ENCODE measurements around the gene PRICKLE2.

PRICKLE2 gene

GRCh38 chr3:64195789-64196188 lies 29.5 kb downstream of the PRICKLE2 start:
- TF ChIP-seq ZSCAN4 (tag by site-specific recombination; IDR thresholded peaks at IDR 0.05) (no peak), ZNF280D (tag by site-specific recombination; IDR thresholded peaks at IDR 0.05) (no peak), ZNF610 (tag by site-specific recombination; IDR thresholded peaks at IDR 0.05; ENCODE audit: borderline replicate concordance) (no peak), ZNF292 (tag by site-specific recombination; IDR thresholded peaks at IDR 0.05; ENCODE audit: borderline replicate concordance, low read depth) (no peak), KLF9 (tag by site-specific recombination; IDR thresholded peaks at IDR 0.05; ENCODE audit: low read depth) (no peak), ZBTB1 (tag by site-specific recombination; IDR thresholded peaks at IDR 0.05) (no peak), ZNF140 (tag by site-specific recombination; IDR thresholded peaks at IDR 0.05) (no peak), ZFP69B (tag by site-specific recombination; IDR thresholded peaks at IDR 0.05) (no peak), ZFP37 (tag by site-specific recombination; IDR thresholded peaks at IDR 0.05) (no peak), ZNF2 (tag by site-specific recombination; IDR thresholded peaks at IDR 0.05) (no peak), ZNF692 (tag by site-specific recombination; IDR thresholded peaks at IDR 0.05) (no peak), ZNF366 (tag by site-specific recombination; conservative IDR thresholded peaks at IDR 0.05) (no peak), ZNF423 (tag by site-specific recombination; IDR thresholded peaks at IDR 0.05) (no peak), ZNF398 (tag by site-specific recombination; IDR thresholded peaks at IDR 0.05) (no peak), YY2 (tag by site-specific recombination; IDR thresholded peaks at IDR 0.05) (no peak), ZNF133 (tag by site-specific recombination; IDR thresholded peaks at IDR 0.05) (no peak), EGR2 (tag by site-specific recombination; IDR thresholded peaks at IDR 0.05; ENCODE audit: low read depth) (no peak), HOXD13 (CRISPR knock-in tag; IDR thresholded peaks at IDR 0.05; ENCODE audit: borderline replicate concordance) (no peak), ZNF280C (tag by site-specific recombination; IDR thresholded peaks at IDR 0.05) (no peak)
- Histone ChIP-seq H3K27ac (ENCODE audit: extremely low read depth, low read depth, low read length) (no peak overlapping the region), H3K36me3 (ENCODE audit: control insufficient read depth in 2 of 2, insufficient read depth in 1 of 2, low read length in 2 of 2) (peaks cover 0 to 4% of the 10 kb centered on the region in 2 experiments; a peak in 1 of 3 replicates), H3K4me3 (ENCODE audit: low read depth, low read length) (no peak overlapping the region), H3K4me1 (ENCODE audit: control insufficient read depth, insufficient read depth, low read length) (no peaks in the 10 kb centered on the region), H3K9me3 (ENCODE audit: control insufficient read depth, insufficient read depth, low read depth, low read length) (no peaks in the 10 kb centered on the region)
- ChIA-PET CTCF (no interaction called here), POLR2A (no interaction called here)

Measured in HEK293 (cell line).